ENCODE data around the gene MIDN. TPM values are rescaled to one million over a fixed set of nuclear protein-coding genes. Genes with fewer than 3 reads are reported as not detected.
"Not testable (repeated sequence)": the region's sequence is repeated elsewhere in the genome, so short reads cannot be mapped to it uniquely, and the experiment has no call there.

The MIDN gene
- total RNA-seq, 2 donors from 2014 or later, result 36.3 to 43.5 TPM

DNA sequence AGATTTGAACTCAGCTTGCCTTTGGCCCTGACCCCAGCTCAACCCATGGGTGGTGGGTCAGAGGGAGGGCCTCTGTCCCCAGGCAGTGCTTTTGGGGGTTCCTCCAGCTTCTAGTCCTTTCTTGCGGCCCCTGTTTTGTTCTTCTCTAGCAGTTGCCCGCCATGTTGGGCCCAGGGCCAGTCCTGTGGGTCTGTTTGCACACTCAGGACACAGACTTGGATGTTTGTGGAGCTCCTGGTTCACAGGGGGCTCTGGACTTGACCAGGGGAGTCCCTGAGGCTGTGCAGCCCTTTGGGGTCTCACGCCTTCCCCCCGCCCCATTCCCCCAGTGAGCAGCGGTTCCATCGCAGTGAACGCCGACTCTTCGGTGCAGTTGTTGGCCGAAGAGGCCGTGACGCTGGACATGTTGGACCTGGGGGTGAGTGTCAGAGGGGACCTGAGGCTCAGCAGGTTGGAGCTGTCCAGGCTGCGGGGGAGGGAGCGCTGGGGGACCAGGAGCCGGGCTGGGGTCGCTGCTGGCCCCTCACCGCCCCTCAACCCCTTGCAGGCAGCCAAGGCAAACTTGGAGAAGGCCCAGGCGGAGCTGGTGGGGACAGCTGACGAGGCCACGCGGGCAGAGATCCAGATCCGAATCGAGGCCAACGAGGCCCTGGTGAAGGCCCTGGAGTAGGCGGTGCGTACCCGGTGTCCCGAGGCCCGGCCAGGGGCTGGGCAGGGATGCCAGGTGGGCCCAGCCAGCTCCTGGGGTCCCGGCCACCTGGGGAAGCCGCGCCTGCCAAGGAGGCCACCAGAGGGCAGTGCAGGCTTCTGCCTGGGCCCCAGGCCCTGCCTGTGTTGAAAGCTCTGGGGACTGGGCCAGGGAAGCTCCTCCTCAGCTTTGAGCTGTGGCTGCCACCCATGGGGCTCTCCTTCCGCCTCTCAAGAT is 4.4 kb upstream of the MIDN start:
- Histone ChIP-seq H3K27me3 (no peaks in the 10 kb centered on the region), H3K4me3 (no peak overlapping the region), H3K4me1 (peaks cover 78% of the 10 kb centered on the region), H3K9me3 (no peaks in the 10 kb centered on the region), H3K36me3 (replicated peaks in 1 of 2; ENCODE audit: insufficient read depth in 1 of 2, low read depth in 2 of 2) (no peaks in the 10 kb centered on the region), H3K27ac (peak overlapping the region; percentile 78 to 100 (median 89))
- ATAC-seq (peak; percentile 38), DNase-seq (peak; percentile 89 to 94 (median 92))
- TF ChIP-seq POLR2A (IDR thresholded peaks at IDR 0.05), result peak in 1 of 3 donors; percentile 18
- TF ChIP-seq, protein P1, sequence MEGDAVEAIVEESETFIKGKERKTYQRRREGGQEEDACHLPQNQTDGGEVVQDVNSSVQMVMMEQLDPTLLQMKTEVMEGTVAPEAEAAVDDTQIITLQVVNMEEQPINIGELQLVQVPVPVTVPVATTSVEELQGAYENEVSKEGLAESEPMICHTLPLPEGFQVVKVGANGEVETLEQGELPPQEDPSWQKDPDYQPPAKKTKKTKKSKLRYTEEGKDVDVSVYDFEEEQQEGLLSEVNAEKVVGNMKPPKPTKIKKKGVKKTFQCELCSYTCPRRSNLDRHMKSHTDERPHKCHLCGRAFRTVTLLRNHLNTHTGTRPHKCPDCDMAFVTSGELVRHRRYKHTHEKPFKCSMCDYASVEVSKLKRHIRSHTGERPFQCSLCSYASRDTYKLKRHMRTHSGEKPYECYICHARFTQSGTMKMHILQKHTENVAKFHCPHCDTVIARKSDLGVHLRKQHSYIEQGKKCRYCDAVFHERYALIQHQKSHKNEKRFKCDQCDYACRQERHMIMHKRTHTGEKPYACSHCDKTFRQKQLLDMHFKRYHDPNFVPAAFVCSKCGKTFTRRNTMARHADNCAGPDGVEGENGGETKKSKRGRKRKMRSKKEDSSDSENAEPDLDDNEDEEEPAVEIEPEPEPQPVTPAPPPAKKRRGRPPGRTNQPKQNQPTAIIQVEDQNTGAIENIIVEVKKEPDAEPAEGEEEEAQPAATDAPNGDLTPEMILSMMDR (IDR thresholded peaks at IDR 0.05), result peak; percentile 91 to 98 (median 97)
- intact Hi-C loops (cut with DNase I), result no loop called here
- WGBS, 2 donors, result 32 to 83% methylated on average over 9 to 28 of the region's 33 CpGs

- Histone ChIP-seq H3K4me3 (no peak overlapping the region), H3K27ac (peak overlapping the region; percentile 78 to 100 (median 89)), H3K9me3 (no peaks in the 10 kb centered on the region), H3K27me3 (no peaks in the 10 kb centered on the region), H3K4me1 (peaks cover 76% of the 10 kb centered on the region), H3K36me3 (replicated peaks in 1 of 2; ENCODE audit: insufficient read depth in 1 of 2, low read depth in 2 of 2) (no peaks in the 10 kb centered on the region)
- intact Hi-C loops (cut with DNase I), result no loop called here
- WGBS, 2 donors, result 7 to 11% methylated on average over 3 to 31 of the region's 31 CpGs
- no peak for ATAC-seq
- TF ChIP-seq, protein P1 (IDR thresholded peaks at IDR 0.05), result no peak
- DNase-seq, result peak; percentile 66 to 88 (median 70)
These were observed 3.5 kb upstream of the MIDN start for GRCh38 chr19:1244693-1245451.

- Histone ChIP-seq H3K9me3 (no peaks in the 10 kb centered on the region), H3K27ac (peak overlapping the region; percentile 78 to 100 (median 89)), H3K4me3 (no peak overlapping the region), H3K27me3 (no peaks in the 10 kb centered on the region), H3K36me3 (replicated peaks in 1 of 2; ENCODE audit: insufficient read depth in 1 of 2, low read depth in 2 of 2) (no peaks in the 10 kb centered on the region), H3K4me1 (peaks cover 68% of the 10 kb centered on the region)
- peak; percentile 63 to 90 (median 70) for DNase-seq
- no peak for ATAC-seq
- 44 to 80% methylated on average over 2 to 23 of the region's 26 CpGs for WGBS, 2 donors
- intact Hi-C loops (cut with DNase I), result no loop called here
- TF ChIP-seq POLR2A (IDR thresholded peaks at IDR 0.05), result peak in 2 of 3 donors; percentile 14 to 26
- TF ChIP-seq, protein P1 (IDR thresholded peaks at IDR 0.05), result no peak
These were observed 2.7 kb upstream of the MIDN start for GRCh38 chr19:1245494-1246264.

DNA sequence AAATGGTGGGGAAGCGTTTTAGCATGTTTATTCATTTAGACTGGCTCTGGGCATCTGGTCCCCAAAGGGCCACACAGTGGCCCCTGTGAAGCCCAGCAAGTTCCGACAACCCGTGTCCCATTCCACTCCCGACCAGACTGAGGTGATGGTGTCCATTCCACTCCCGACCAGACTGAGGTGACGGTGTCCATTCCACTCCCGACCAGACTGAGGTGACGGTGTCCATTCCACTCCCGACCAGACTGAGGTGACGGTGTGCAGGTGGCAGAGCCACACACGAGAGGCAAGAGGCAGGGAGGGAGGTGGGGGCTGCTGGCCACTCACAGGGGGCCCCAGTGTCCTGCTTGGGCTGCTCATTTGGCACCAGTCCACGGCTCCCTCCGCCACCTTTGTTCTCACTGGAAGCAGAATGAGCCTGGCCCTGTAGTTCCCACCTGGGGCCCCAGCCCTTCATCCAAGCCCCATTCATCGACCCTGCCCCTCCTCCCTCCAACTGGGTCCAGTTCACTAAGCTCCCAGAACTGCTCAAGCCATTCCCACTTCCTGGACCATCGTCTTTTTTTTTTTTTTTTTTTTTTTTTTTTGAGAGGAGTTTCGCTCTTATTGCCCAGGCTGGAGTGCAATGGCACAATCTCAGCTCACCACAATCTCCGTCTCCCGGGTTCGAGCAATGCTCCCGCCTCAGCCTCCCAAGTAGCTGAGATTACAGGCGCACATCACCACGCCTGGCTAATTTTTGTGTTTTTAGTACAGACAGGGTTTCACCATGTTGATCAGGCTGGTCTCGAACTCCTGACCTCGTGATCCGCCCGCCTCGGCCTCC is 1.9 kb upstream of the MIDN start:
- Histone ChIP-seq H3K27ac (peak overlapping the region; percentile 78 to 100 (median 94)), H3K4me1 (peaks cover 65% of the 10 kb centered on the region)
- DNase-seq, result peak in 2 of 4 donors; percentile 52 to 65
- H3K9me3 ChIP-seq; H3K4me3 ChIP-seq; intact Hi-C loops (cut with DNase I); H3K36me3 ChIP-seq (replicated peaks in 1 of 2; ENCODE audit: insufficient read depth in 1 of 2, low read depth in 2 of 2); ATAC-seq; H3K27me3 ChIP-seq: not testable (repeated sequence)
- WGBS, 2 donors, result 75 to 81% methylated on average over 17 to 27 of the region's 27 CpGs

All from body of pancreas (tissue), 4 donors.